MG63 (cell line): Measurements from ENCODE around the gene PGBD2. TPM values are rescaled to one million over a fixed set of nuclear protein-coding genes. Genes with fewer than 3 reads are reported as not detected.
A peak's percentile ranks its signal among the peaks of the same experiment; 100 is the strongest.
"Not testable (repeated sequence)": the region's sequence is repeated elsewhere in the genome, so short reads cannot be mapped to it uniquely, and the experiment has no call there.

Experiments used
- DNase-seq: peaks from one replicate; pipeline ENCODE4 v3.0.0-alpha.2; 2020
- H3K27me3 ChIP-seq: fragments of 250-450 bp; sonication (Bioruptor Pico); 2 replicates; pipeline ENCODE4 v1.5.1; 2020; ENCODE audit warnings: mild to moderate bottlenecking, moderate library complexity
- H3K36me3 ChIP-seq: fragments of 250-450 bp; sonication (Bioruptor Pico); 2 replicates; pipeline ENCODE4 v1.5.1; 2020; ENCODE audit warnings: mild to moderate bottlenecking, moderate library complexity
- H3K4me3 ChIP-seq: fragments of 250-450 bp; sonication (Bioruptor Pico); 2 replicates; pipeline ENCODE4 v1.5.1; 2020; ENCODE audit warnings: mild to moderate bottlenecking, moderate library complexity
- H3K9me3 ChIP-seq: fragments of 250-450 bp; sonication (Bioruptor Pico); 2 replicates; pipeline ENCODE4 v1.5.1; 2020; ENCODE audit warnings: mild to moderate bottlenecking, moderate library complexity
- total RNA-seq: library from RNA; depleted of rRNA; stranded (reverse); fragments of >200 nt; shearing (Covaris generic); gene quantifications from 2 replicates; pipeline ENCODE4 v1.2.3, GENCODE V29; 2014; ENCODE audit warnings: low replicate concordance

PGBD2 gene
- total RNA-seq, 1 experiment from 2014 or later = 7.0 TPM

GRCh38 chr1:248906753-248907661 is 972 bp downstream of the PGBD2 start:
- no peak for DNase-seq
- no peaks in the 10 kb centered on the region for H3K9me3 ChIP-seq
- peak overlapping the region; percentile 72 for H3K4me3 ChIP-seq
- H3K36me3 ChIP-seq = no peaks in the 10 kb centered on the region
- H3K27me3 ChIP-seq = no peaks in the 10 kb centered on the region

GRCh38 chr1:248910761-248911160 is 4.7 kb downstream of the PGBD2 start:
- H3K9me3 ChIP-seq = no peaks in the 10 kb centered on the region
- no peak overlapping the region for H3K4me3 ChIP-seq
- no peak for DNase-seq
- no peaks in the 10 kb centered on the region for H3K27me3 ChIP-seq
- peaks cover 4% of the 10 kb centered on the region for H3K36me3 ChIP-seq

GRCh38 chr1:248913933-248914332 is 7.9 kb downstream of the PGBD2 start:
- H3K36me3 ChIP-seq = peaks cover 25% of the 10 kb centered on the region
- DNase-seq = no peak
- no peaks in the 10 kb centered on the region for H3K9me3 ChIP-seq
- no peak overlapping the region for H3K4me3 ChIP-seq
- no peaks in the 10 kb centered on the region for H3K27me3 ChIP-seq

GRCh38 chr1:248914796-248915381 is 8.9 kb downstream of the PGBD2 start:
- Histone ChIP-seq H3K27me3 (no peaks in the 10 kb centered on the region), H3K9me3 (no peaks in the 10 kb centered on the region), H3K36me3 (peaks cover 33% of the 10 kb centered on the region), H3K4me3 (no peak overlapping the region)
- DNase-seq = no peak

- H3K4me3 ChIP-seq = no peak overlapping the region
- DNase-seq = peak; percentile 65
- H3K9me3 ChIP-seq = no peaks in the 10 kb centered on the region
- H3K36me3 ChIP-seq = peaks cover 38% of the 10 kb centered on the region
- H3K27me3 ChIP-seq = no peaks in the 10 kb centered on the region
Measured at GRCh38 chr1:248918131-248918530, 12.1 kb downstream of the PGBD2 start.

- no peak for DNase-seq
- H3K9me3 ChIP-seq = no peaks in the 10 kb centered on the region
- H3K4me3 ChIP-seq = no peak overlapping the region
- H3K36me3 ChIP-seq = peaks cover 16% of the 10 kb centered on the region
- H3K27me3 ChIP-seq = no peaks in the 10 kb centered on the region
Measured at GRCh38 chr1:248923352-248924338, 17.6 kb downstream of the PGBD2 start.

GRCh38 chr1:248924696-248925532 is 18.9 kb downstream of the PGBD2 start:
- Histone ChIP-seq H3K27me3 (no peaks in the 10 kb centered on the region), H3K9me3 (no peaks in the 10 kb centered on the region), H3K4me3 (no peak overlapping the region), H3K36me3 (peaks cover 4% of the 10 kb centered on the region)
- DNase-seq = peak; percentile 54

- H3K9me3 ChIP-seq, H3K36me3 ChIP-seq, H3K27me3 ChIP-seq, DNase-seq, H3K4me3 ChIP-seq: not testable (repeated sequence)
Measured at GRCh38 chr1:248925859-248926258, 19.8 kb downstream of the PGBD2 start.

- no peak overlapping the region for H3K4me3 ChIP-seq
- no peaks in the 10 kb centered on the region for H3K27me3 ChIP-seq
- H3K9me3 ChIP-seq = no peaks in the 10 kb centered on the region
- peak; percentile 27 for DNase-seq
- H3K36me3 ChIP-seq = no peaks in the 10 kb centered on the region; the same call in 1 of the 2 replicates
Measured at GRCh38 chr1:248926401-248927182, 20.6 kb downstream of the PGBD2 start.

- not testable (repeated sequence) for H3K4me3 ChIP-seq, DNase-seq, H3K9me3 ChIP-seq, H3K27me3 ChIP-seq, H3K36me3 ChIP-seq
Measured at GRCh38 chr1:248927283-248927682, 21.2 kb downstream of the PGBD2 start.

- not testable (repeated sequence) for DNase-seq, H3K27me3 ChIP-seq, H3K9me3 ChIP-seq, H3K4me3 ChIP-seq, H3K36me3 ChIP-seq
Measured at GRCh38 chr1:248928122-248928521, 22.1 kb downstream of the PGBD2 start.

- not testable (repeated sequence) for H3K9me3 ChIP-seq, DNase-seq, H3K4me3 ChIP-seq, H3K27me3 ChIP-seq, H3K36me3 ChIP-seq
Measured at GRCh38 chr1:248930037-248930436, 24.0 kb downstream of the PGBD2 start.

GRCh38 chr1:248938173-248938809 is 32.3 kb downstream of the PGBD2 start:
- not testable (repeated sequence) for DNase-seq, H3K27me3 ChIP-seq, H3K36me3 ChIP-seq, H3K9me3 ChIP-seq, H3K4me3 ChIP-seq

- H3K36me3 ChIP-seq, DNase-seq, H3K9me3 ChIP-seq, H3K4me3 ChIP-seq, H3K27me3 ChIP-seq: not testable (repeated sequence)
Measured at GRCh38 chr1:248944134-248944999, 38.3 kb downstream of the PGBD2 start.
